ENCODE data around the gene RNF150. TPM values are rescaled to one million over a fixed set of nuclear protein-coding genes. Genes with fewer than 3 reads are reported as not detected.

RNF150 gene
- total and polyA plus RNA-seq, 2 of the 8 experiments (the other 6 are each of a cell fraction or from before 2014, with no cell fraction given): 3.4 to 4.8 TPM

DNA sequence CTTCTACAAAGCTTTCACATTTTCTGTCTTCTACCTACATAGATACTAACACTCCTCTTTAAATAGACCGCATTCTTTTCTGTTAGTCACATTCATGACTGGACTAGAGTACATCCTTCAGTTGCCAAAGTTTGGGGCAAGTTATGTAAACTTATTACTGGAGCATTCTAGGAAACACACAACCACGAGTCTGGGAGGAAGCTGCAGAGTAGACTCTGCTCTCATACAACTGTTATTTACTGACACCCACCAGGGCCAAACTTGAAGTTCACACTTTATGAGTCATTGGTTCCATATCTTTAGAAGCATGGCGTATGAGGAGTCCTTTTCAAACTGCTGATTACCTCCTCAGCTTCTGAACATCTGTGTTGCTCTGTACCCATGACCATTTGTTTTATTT lies 87.0 kb downstream of the RNF150 start (continued):
- TF ChIP-seq SAP30 (IDR thresholded peaks at IDR 0.05; ENCODE audit: insufficient read depth, insufficient replicate concordance, low read length) (no peak), HDAC6 (IDR thresholded peaks at IDR 0.05; ENCODE audit: low read depth, low read length) (no peak), SIX5 (IDR thresholded peaks at IDR 0.05; ENCODE audit: low read depth, low read length) (no peak)

All from H1 (cell line).